Glutamatergic neuron (in vitro differentiated cells): Measurements from ENCODE around the gene C1R. TPM values are rescaled to one million over a fixed set of nuclear protein-coding genes. Genes with fewer than 3 reads are reported as not detected.
"Not testable (repeated sequence)": the region's sequence is repeated elsewhere in the genome, so short reads cannot be mapped to it uniquely, and the experiment has no call there.

Source experiments
- DNase-seq: peaks from one replicate; pipeline ENCODE4 v3.0.0; 2022
- H3K27ac Mint-ChIP-seq: one replicate; pipeline ENCODE4 v1.8.0; 2020; ENCODE audit warnings: mild to moderate bottlenecking, mixed read lengths, inconsistent platforms; ENCODE audit not compliant: unreplicated experiment
- H3K27me3 Mint-ChIP-seq: one replicate; pipeline ENCODE4 v1.8.0; 2020; ENCODE audit warnings: mild to moderate bottlenecking, moderate library complexity, mixed read lengths, inconsistent platforms; ENCODE audit not compliant: unreplicated experiment
- H3K36me3 Mint-ChIP-seq: one replicate; pipeline ENCODE4 v1.8.0; 2020; ENCODE audit warnings: mild to moderate bottlenecking, mixed read lengths, inconsistent platforms; ENCODE audit not compliant: unreplicated experiment
- H3K4me1 Mint-ChIP-seq: one replicate; pipeline ENCODE4 v1.8.0; 2020; ENCODE audit warnings: mild to moderate bottlenecking, low read depth, mixed read lengths, inconsistent platforms; ENCODE audit not compliant: unreplicated experiment
- H3K4me3 Mint-ChIP-seq: one replicate; pipeline ENCODE4 v1.8.0; 2020; ENCODE audit warnings: mild to moderate bottlenecking, mixed read lengths, inconsistent platforms; ENCODE audit not compliant: unreplicated experiment
- H3K9me3 Mint-ChIP-seq: one replicate; pipeline ENCODE4 v1.8.0; 2020; ENCODE audit warnings: mild to moderate bottlenecking, moderate library complexity, mixed read lengths, inconsistent platforms; ENCODE audit not compliant: unreplicated experiment
- CTCF ChIP-seq: fragments of 200-600 bp; sonication (generic); IDR thresholded peaks from one replicate; pipeline ENCODE4 v1.5.0; 2021; ENCODE audit not compliant: partially characterized antibody, unreplicated experiment
- total RNA-seq: library from RNA; stranded (reverse); fragmentation: NEBNext Ultra II Directional; extraction: Animal tissue kit (Norgen Biotek cat#: 25700); gene quantifications from one replicate; pipeline ENCODE4 v1.2.1, GENCODE V29; 2021; ENCODE audit not compliant: unreplicated experiment

Gene C1R
- total RNA-seq, 1 donor from 2014 or later: 1.0 TPM

DNA sequence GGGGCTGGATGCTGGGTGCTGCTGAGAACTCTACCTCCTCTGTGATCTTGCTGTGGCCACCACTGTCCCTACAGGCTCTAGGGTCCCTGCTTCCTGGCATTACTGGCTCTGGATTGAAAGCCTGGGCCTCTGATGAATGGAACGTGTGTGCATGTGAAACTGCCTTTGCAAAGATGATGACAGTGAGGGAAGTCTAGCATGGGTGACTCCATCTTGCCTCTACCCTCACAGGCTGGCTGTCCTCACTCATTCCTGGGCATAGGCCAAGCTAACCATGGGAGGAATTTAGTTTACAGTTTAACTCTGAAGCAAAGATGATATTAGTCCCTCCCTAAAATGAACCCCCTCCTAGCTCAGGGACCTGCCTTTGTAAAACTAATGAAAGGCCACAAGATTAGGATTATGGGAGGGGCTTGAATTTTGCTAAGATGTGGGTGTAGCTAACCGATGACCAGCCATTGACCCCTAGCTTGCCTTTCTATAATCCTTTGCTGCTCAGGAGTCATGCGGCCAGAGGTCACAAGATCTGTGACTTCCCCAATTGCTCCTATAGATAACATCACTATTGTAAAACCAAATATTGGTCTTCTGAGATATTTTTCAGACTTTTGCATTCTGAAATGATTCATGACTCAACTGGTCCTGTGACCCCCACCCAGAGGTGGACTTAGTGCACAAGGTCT, 33.9 kb downstream of the C1R start:
- TF ChIP-seq CTCF: no peak
- no peaks in the 10 kb centered on the region for H3K36me3 Mint-ChIP-seq
- DNase-seq: no peak
- no peak overlapping the region for H3K4me3 Mint-ChIP-seq
- no peaks in the 10 kb centered on the region for H3K9me3 Mint-ChIP-seq
- H3K4me1 Mint-ChIP-seq: peaks cover 5% of the 10 kb centered on the region
- H3K27ac Mint-ChIP-seq: no peak overlapping the region
- peaks cover 4% of the 10 kb centered on the region for H3K27me3 Mint-ChIP-seq

- H3K4me3 Mint-ChIP-seq, H3K9me3 Mint-ChIP-seq, H3K36me3 Mint-ChIP-seq, H3K27me3 Mint-ChIP-seq, H3K27ac Mint-ChIP-seq, H3K4me1 Mint-ChIP-seq, DNase-seq: not testable (repeated sequence)
Measured at GRCh38 chr12:7055736-7056135, 36.5 kb downstream of the C1R start.

DNA sequence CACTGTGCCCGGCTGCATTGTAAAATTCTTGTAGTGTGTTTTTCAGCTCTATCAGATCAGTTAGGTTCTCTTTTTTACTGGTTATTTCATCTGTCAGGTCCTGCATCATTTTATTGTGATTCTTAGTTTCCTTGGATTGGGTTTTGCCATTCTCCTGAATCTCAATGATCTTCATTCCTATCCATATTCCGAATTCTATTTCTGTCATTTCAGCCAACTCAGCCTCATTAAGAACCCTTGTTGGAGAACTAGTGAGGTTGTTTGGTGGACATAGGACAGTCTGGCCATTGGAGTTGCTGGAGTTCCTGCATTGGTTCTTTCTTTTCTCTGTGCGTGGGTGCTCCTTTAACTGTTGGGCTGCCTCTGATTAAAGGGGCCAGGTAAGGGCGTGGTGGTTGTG, 37.3 kb downstream of the C1R start:
- H3K4me3 Mint-ChIP-seq: no peak overlapping the region
- H3K27me3 Mint-ChIP-seq: peaks cover 2% of the 10 kb centered on the region
- H3K9me3 Mint-ChIP-seq: no peaks in the 10 kb centered on the region
- no peak for DNase-seq
- no peaks in the 10 kb centered on the region for H3K36me3 Mint-ChIP-seq
- no peak for TF ChIP-seq CTCF
- H3K27ac Mint-ChIP-seq: no peak overlapping the region
- H3K4me1 Mint-ChIP-seq: no peaks in the 10 kb centered on the region

- H3K4me1 Mint-ChIP-seq, H3K4me3 Mint-ChIP-seq, H3K27me3 Mint-ChIP-seq, DNase-seq, H3K27ac Mint-ChIP-seq, H3K9me3 Mint-ChIP-seq, H3K36me3 Mint-ChIP-seq: not testable (repeated sequence)
Measured at GRCh38 chr12:7049973-7050372, 42.3 kb downstream of the C1R start.

- H3K36me3 Mint-ChIP-seq, H3K9me3 Mint-ChIP-seq, H3K27ac Mint-ChIP-seq, H3K4me3 Mint-ChIP-seq, DNase-seq, H3K27me3 Mint-ChIP-seq, H3K4me1 Mint-ChIP-seq: not testable (repeated sequence)
Measured at GRCh38 chr12:7049445-7049951, 42.7 kb downstream of the C1R start.

GRCh38 chr12:7047306-7047705, 44.9 kb downstream of the C1R start:
- Mint-ChIP-seq H3K27ac (no peak overlapping the region), H3K27me3 (peaks cover under 1% of the 10 kb centered on the region), H3K4me1 (no peaks in the 10 kb centered on the region), H3K4me3 (no peak overlapping the region), H3K36me3 (no peaks in the 10 kb centered on the region), H3K9me3 (no peaks in the 10 kb centered on the region)
- no peak for DNase-seq
- TF ChIP-seq CTCF: no peak
